ENCODE measurements around the gene CMC2.

GRCh38 chr16:81018496-81018895 lies 11.8 kb upstream of the CMC2 start:
- TF ChIP-seq CTCF (tag by site-specific recombination; IDR thresholded peaks at IDR 0.05) (no peak), BCL11A (tag by site-specific recombination; IDR thresholded peaks at IDR 0.05; ENCODE audit: low read depth) (no peak), ELK4 (IDR thresholded peaks at IDR 0.05; ENCODE audit: borderline replicate concordance, low read depth, low read length) (no peak), ZNF785 (tag by site-specific recombination; IDR thresholded peaks at IDR 0.05) (no peak), ZBTB21 (tag by site-specific recombination; IDR thresholded peaks at IDR 0.05) (no peak), ZNF23 (tag by site-specific recombination; IDR thresholded peaks at IDR 0.05; ENCODE audit: borderline replicate concordance) (no peak), REST (tag by site-specific recombination; IDR thresholded peaks at IDR 0.05) (no peak), YY1 (tag by site-specific recombination; IDR thresholded peaks at IDR 0.05) (no peak), SALL2 (tag by site-specific recombination; IDR thresholded peaks at IDR 0.05; ENCODE audit: borderline replicate concordance) (no peak), ZNF311 (tag by site-specific recombination; IDR thresholded peaks at IDR 0.05; ENCODE audit: borderline replicate concordance) (no peak), ZFHX2 (tag by site-specific recombination; conservative IDR thresholded peaks at IDR 0.05) (no peak)
